HG02763 (cell line): Measurements from ENCODE around the gene AGPAT3.
"Not testable (repeated sequence)": the region's sequence is repeated elsewhere in the genome, so short reads cannot be mapped to it uniquely, and the experiment has no call there.

Experiments used
- ATAC-seq: cut with Tn5 transposase; IDR thresholded peaks from one replicate; pipeline ENCODE4 v1.9.1; 2021; ENCODE audit warnings: mild to moderate bottlenecking, moderate library complexity; ENCODE audit not compliant: unreplicated experiment

The AGPAT3 gene

GRCh38 chr21:43881935-43882334 lies 16.9 kb downstream of the AGPAT3 start:
- ATAC-seq: no peak

- no peak for ATAC-seq
Measured at GRCh38 chr21:43882952-43883545, 18.0 kb downstream of the AGPAT3 start.

- no peak for ATAC-seq
Measured at GRCh38 chr21:43884012-43884860, 19.2 kb downstream of the AGPAT3 start.

- no peak for ATAC-seq
Measured at GRCh38 chr21:43884861-43885417, 19.9 kb downstream of the AGPAT3 start.

- no peak for ATAC-seq
Measured at GRCh38 chr21:43885721-43886120, 20.7 kb downstream of the AGPAT3 start.

GRCh38 chr21:43886565-43886964 lies 21.5 kb downstream of the AGPAT3 start:
- no peak for ATAC-seq

- no peak for ATAC-seq
Measured at GRCh38 chr21:43889069-43889468, 24.0 kb downstream of the AGPAT3 start.

GRCh38 chr21:43890042-43890441 lies 25.0 kb downstream of the AGPAT3 start:
- no peak for ATAC-seq

- ATAC-seq: no peak
Measured at GRCh38 chr21:43892334-43892733, 27.3 kb downstream of the AGPAT3 start.

- ATAC-seq: no peak
Measured at GRCh38 chr21:43892984-43893535, 28.0 kb downstream of the AGPAT3 start.

GRCh38 chr21:43893536-43894205 lies 28.6 kb downstream of the AGPAT3 start:
- ATAC-seq: no peak

GRCh38 chr21:43894206-43894577 lies 29.2 kb downstream of the AGPAT3 start:
- no peak for ATAC-seq

- ATAC-seq: no peak
Measured at GRCh38 chr21:43895196-43895595, 30.2 kb downstream of the AGPAT3 start.

- not testable (repeated sequence) for ATAC-seq
Measured at GRCh38 chr21:43896696-43897299, 31.8 kb downstream of the AGPAT3 start.

GRCh38 chr21:43899307-43900077 lies 34.5 kb downstream of the AGPAT3 start:
- ATAC-seq: no peak

GRCh38 chr21:43900078-43900385 lies 35.0 kb downstream of the AGPAT3 start:
- no peak for ATAC-seq

GRCh38 chr21:43900690-43901089 lies 35.7 kb downstream of the AGPAT3 start:
- no peak for ATAC-seq

GRCh38 chr21:43902441-43902840 lies 37.4 kb downstream of the AGPAT3 start:
- no peak for ATAC-seq

- no peak for ATAC-seq
Measured at GRCh38 chr21:43903451-43904091, 38.5 kb downstream of the AGPAT3 start.

- ATAC-seq: no peak
Measured at GRCh38 chr21:43904331-43904781, 39.3 kb downstream of the AGPAT3 start.
